Left lung (tissue), 10 donors: Measurements from ENCODE around the gene ANKRD9. TPM values are rescaled to one million over a fixed set of nuclear protein-coding genes. Genes with fewer than 3 reads are reported as not detected.
A peak's percentile ranks its signal among the peaks of the same experiment; 100 is the strongest.

ENCODE experiments used
- ATAC-seq: fragments of 200-7000 bp; cut with Tn5 transposase; one replicate; pipeline ENCODE4 v1.9.1; 2020; ENCODE audit warnings: moderate library complexity
- DNase-seq, 4 donors: peaks; one replicate each; pipeline ENCODE4 v3.0.0-alpha.2; 2013 to 2020
- H3K27ac ChIP-seq, 2 donors: fragments of 200-600 bp; sonication (generic) in 1 of 2; one replicate each; pipeline versions ENCODE4 v1.5.0 to v1.8.0; 2020 to 2021
- H3K27me3 ChIP-seq, 2 donors: fragments of 200-600 bp; sonication (generic) in 1 of 2; one replicate each; pipeline versions ENCODE4 v1.5.0 to v1.8.0; 2020 to 2021
- H3K36me3 ChIP-seq, 2 donors: fragments of 200-600 bp; sonication (generic) in 1 of 2; one replicate each; pipeline versions ENCODE4 v1.5.0 to v1.8.0; 2020 to 2021
- H3K4me1 ChIP-seq, 2 donors: fragments of 200-600 bp; one replicate each; pipeline ENCODE4 v1.8.0; 2021
- H3K4me3 ChIP-seq, 2 donors: fragments of 200-600 bp; sonication (generic) in 1 of 2; one replicate each; pipeline versions ENCODE4 v1.5.0 to v1.8.0; 2020 to 2021; ENCODE audit warnings: mild to moderate bottlenecking in 1 of 2
- H3K9me3 ChIP-seq, 2 donors: fragments of 200-600 bp; sonication (generic) in 1 of 2; one replicate each; pipeline versions ENCODE4 v1.5.0 to v1.8.0; 2020 to 2021
- intact Hi-C, 2 donors: fragments of 100-400 bp; cut with DNase I; formaldehyde crosslinking; loops; one replicate each; pipeline versions ENCODE4 v1.11.2 to v1.14.2; 2022
- polyA plus RNA-seq, 6 donors: library from polyadenylated mRNA; unstranded; fragments of 120-200 nt; gene quantifications; one replicate each; pipeline ENCODE4 v1.2.1, GENCODE V29; 2013; ENCODE audit not compliant: insufficient read length in 6 of 6
- total RNA-seq, 2 donors: library from RNA; stranded (reverse); fragmentation: NEBNext Ultra II Directional; extraction: Animal tissue kit (Norgen Biotek cat#: 25700); gene quantifications; one replicate each; pipeline ENCODE4 v1.2.1, GENCODE V29; 2021
- TF ChIP-seq, protein P1 (sequence below), 2 donors: fragments of 200-600 bp; sonication (generic) in 1 of 2; IDR thresholded peaks; one replicate each; pipeline versions ENCODE4 v1.5.0 to v1.8.0; 2021; ENCODE audit warnings: antibody characterized with exemption in 2 of 2
- donor health status: DM: no; HTN: yes; CAD: no.
- donor health status: DM: no; HTN: no; CAD: no.

ANKRD9 gene
- total and polyA plus RNA-seq, 8 donors, result 3.4 to 32.3 (median 4.8) TPM

- Histone ChIP-seq H3K9me3 (no peaks in the 10 kb centered on the region), H3K4me1 (peaks cover 4 to 31% of the 10 kb centered on the region in 2 donors), H3K27ac (peak overlapping the region; percentile 70 to 78), H3K4me3 (no peak overlapping the region), H3K27me3 (no peaks in the 10 kb centered on the region), H3K36me3 (no peaks in the 10 kb centered on the region)
- intact Hi-C loops, result no loop called here
- TF ChIP-seq, protein P1, sequence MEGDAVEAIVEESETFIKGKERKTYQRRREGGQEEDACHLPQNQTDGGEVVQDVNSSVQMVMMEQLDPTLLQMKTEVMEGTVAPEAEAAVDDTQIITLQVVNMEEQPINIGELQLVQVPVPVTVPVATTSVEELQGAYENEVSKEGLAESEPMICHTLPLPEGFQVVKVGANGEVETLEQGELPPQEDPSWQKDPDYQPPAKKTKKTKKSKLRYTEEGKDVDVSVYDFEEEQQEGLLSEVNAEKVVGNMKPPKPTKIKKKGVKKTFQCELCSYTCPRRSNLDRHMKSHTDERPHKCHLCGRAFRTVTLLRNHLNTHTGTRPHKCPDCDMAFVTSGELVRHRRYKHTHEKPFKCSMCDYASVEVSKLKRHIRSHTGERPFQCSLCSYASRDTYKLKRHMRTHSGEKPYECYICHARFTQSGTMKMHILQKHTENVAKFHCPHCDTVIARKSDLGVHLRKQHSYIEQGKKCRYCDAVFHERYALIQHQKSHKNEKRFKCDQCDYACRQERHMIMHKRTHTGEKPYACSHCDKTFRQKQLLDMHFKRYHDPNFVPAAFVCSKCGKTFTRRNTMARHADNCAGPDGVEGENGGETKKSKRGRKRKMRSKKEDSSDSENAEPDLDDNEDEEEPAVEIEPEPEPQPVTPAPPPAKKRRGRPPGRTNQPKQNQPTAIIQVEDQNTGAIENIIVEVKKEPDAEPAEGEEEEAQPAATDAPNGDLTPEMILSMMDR (IDR thresholded peaks at IDR 0.05), result no peak
- peak; percentile 79 for ATAC-seq
- no peak for DNase-seq
Measured at GRCh38 chr14:102530828-102531478, 21.4 kb upstream of the ANKRD9 start.

DNA sequence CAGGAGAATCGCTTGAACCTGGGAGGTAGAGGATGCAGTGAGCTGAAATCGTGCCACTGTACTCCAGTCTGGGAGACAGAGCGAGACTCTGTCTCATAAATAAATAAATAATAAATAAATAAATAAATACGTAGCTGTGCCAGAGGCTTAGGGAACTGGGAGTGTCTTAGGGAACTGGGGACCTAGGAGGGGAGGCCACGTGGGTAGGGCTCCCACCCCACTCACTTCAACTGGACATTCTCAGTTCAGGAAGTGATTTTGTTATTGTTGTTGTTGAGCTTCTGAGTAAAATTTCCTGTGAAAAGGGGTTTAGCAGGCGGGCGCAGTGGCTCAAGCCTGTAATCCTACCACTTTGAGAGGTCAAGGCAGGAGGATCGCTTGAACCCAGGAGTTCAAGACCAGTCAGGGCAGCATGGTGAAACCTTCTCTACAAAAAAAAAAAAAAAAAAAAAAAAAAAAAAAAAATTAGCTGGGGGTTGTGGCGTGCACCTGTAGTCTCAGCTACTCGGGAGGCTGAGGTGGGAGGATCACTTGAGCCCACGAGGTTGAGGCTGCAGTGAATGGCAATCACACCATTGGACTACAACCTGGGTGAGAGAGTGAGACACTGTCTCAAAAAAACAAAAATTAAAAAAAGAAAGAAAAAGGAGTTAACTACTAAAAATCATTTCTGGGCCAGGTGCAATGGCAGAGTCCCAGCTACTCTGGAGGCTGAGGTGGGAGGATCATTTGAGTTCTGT is 19.0 kb upstream of the ANKRD9 start:
- Histone ChIP-seq H3K36me3 (no peaks in the 10 kb centered on the region), H3K4me1 (peaks cover 11 to 45% of the 10 kb centered on the region in 2 donors), H3K4me3 (no peak overlapping the region), H3K27me3 (no peaks in the 10 kb centered on the region), H3K27ac (peak overlapping the region in 1 of 2 donors; percentile 39), H3K9me3 (no peaks in the 10 kb centered on the region)
- TF ChIP-seq, protein P1 (IDR thresholded peaks at IDR 0.05), result no peak
- ATAC-seq (no peak), DNase-seq (no peak)
- intact Hi-C loops, result no loop called here

GRCh38 chr14:102525929-102526497 is 16.4 kb upstream of the ANKRD9 start:
- intact Hi-C loops, result no loop called here
- Histone ChIP-seq H3K4me1 (peaks cover 11 to 45% of the 10 kb centered on the region in 2 donors), H3K9me3 (no peaks in the 10 kb centered on the region), H3K27ac (peak overlapping the region; percentile 82 to 83), H3K4me3 (peak overlapping the region in 1 of 2 donors; percentile 51), H3K27me3 (no peaks in the 10 kb centered on the region), H3K36me3 (no peaks in the 10 kb centered on the region)
- no peak for ATAC-seq
- TF ChIP-seq, protein P1 (IDR thresholded peaks at IDR 0.05), result no peak
- no peak for DNase-seq

GRCh38 chr14:102525219-102525928 is 15.8 kb upstream of the ANKRD9 start:
- Histone ChIP-seq H3K27ac (peak overlapping the region; percentile 82 to 83), H3K4me1 (peaks cover 11 to 38% of the 10 kb centered on the region in 2 donors), H3K9me3 (no peaks in the 10 kb centered on the region), H3K27me3 (no peaks in the 10 kb centered on the region), H3K4me3 (peak overlapping the region; percentile 41 to 51), H3K36me3 (no peaks in the 10 kb centered on the region)
- intact Hi-C loops, result no loop called here
- ATAC-seq, result peak; percentile 58
- peak in 1 of 4 donors; percentile 79 for DNase-seq
- TF ChIP-seq, protein P1 (IDR thresholded peaks at IDR 0.05), result no peak
